Measurements from ENCODE around the gene CACNA1F. TPM values are rescaled to one million over a fixed set of nuclear protein-coding genes. Genes with fewer than 3 reads are reported as not detected.

Gene CACNA1F
- polyA plus RNA-seq, 3 donors = 0.73 TPM; not detected in 2

DNA sequence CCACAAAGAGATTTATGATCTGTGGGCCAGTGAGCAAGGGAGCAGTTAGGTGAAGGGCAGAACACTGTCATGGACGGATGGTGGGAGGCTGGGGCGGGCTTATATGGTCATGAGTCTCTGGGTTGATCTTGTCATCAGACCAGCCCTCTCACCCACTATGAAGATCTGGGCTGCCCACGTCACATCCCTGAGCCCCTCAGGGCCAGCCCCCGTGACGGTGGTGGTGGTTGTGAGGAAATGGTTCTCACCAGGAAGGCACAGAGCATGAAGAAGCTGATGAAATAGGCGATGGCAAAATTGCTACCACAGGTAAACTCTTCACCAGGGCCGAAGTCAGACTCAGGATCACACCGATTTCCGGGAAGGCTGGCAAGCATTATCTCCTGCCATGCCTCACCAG is 22.1 kb downstream of the CACNA1F start:
- H3K36me3 Mint-ChIP-seq = no peaks in the 10 kb centered on the region
- no CpG with 5 or more reads among the region's 9 CpGs for WGBS (ENCODE audit: insufficient coverage)

DNA sequence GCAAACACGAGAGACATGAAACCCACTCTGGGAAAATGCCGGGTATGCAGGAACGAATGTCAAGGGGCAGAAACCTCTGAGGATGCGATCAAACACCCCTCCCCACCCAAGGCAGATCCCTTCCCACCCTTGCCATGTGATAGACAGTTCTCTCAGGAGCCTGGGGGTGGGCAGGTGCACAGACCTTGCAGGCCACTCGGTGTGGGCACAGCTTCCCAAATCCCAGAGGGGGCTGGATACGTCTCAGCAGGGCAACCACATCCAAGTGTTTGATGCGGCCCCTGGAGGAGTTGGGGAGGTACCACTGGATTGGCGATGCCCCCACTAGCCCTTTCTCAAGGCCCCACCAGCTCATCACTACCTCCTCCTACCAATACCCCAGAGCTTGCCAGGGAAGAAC is 22.7 kb downstream of the CACNA1F start:
- H3K4me1 ChIP-seq (ENCODE audit: control insufficient read depth in 1 of 2, insufficient read depth in 2 of 2, low read length in 2 of 2) = no peaks in the 10 kb centered on the region
- Mint-ChIP-seq H3K36me3 (no peaks in the 10 kb centered on the region), H3K9me3 (peaks cover 0 to 6% (median 1%) of the 10 kb centered on the region in 7 donors), H3K4me1 (peaks cover 3% of the 10 kb centered on the region), H3K27ac (peak overlapping the region in 1 of 7 donors; percentile 34), H3K4me3 (no peak overlapping the region), H3K27me3 (ENCODE audit: low read depth in 3 of 3) (peaks cover 2 to 5% (median 4%) of the 10 kb centered on the region in 3 donors)
- no peak overlapping the region for H3K27ac ChIP-seq (ENCODE audit: low read depth in 1 of 2, low read length in 2 of 2)
- H2AFZ ChIP-seq (ENCODE audit: insufficient read depth, low read depth, low read length, poor library complexity, severe bottlenecking) = no peak overlapping the region
- no CpG with 5 or more reads among the region's 8 CpGs for WGBS (ENCODE audit: insufficient coverage)
- H3K36me3 ChIP-seq (replicated peaks in 1 of 2; ENCODE audit: control insufficient read depth in 1 of 2, insufficient read depth in 2 of 2, low read length in 2 of 2) = no peaks in the 10 kb centered on the region
- TF ChIP-seq, protein P1, sequence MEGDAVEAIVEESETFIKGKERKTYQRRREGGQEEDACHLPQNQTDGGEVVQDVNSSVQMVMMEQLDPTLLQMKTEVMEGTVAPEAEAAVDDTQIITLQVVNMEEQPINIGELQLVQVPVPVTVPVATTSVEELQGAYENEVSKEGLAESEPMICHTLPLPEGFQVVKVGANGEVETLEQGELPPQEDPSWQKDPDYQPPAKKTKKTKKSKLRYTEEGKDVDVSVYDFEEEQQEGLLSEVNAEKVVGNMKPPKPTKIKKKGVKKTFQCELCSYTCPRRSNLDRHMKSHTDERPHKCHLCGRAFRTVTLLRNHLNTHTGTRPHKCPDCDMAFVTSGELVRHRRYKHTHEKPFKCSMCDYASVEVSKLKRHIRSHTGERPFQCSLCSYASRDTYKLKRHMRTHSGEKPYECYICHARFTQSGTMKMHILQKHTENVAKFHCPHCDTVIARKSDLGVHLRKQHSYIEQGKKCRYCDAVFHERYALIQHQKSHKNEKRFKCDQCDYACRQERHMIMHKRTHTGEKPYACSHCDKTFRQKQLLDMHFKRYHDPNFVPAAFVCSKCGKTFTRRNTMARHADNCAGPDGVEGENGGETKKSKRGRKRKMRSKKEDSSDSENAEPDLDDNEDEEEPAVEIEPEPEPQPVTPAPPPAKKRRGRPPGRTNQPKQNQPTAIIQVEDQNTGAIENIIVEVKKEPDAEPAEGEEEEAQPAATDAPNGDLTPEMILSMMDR (IDR thresholded peaks at IDR 0.05) = no peak
- H3K4me3 ChIP-seq (replicated peaks in 1 of 3; ENCODE audit: low read depth in 2 of 3, low read length in 3 of 3) = no peak overlapping the region
- no peak for DNase-seq
- no peak overlapping the region for H3K9ac ChIP-seq (ENCODE audit: insufficient read depth, low read length, poor library complexity, severe bottlenecking)
- intact Hi-C loops (cut with micrococcal nuclease) = no loop called here
- no peak overlapping the region for H3K4me2 ChIP-seq (replicated peaks; ENCODE audit: extremely low read depth, low read length, poor library complexity, severe bottlenecking)
- H4K20me1 ChIP-seq (ENCODE audit: insufficient read depth, low read length) = no peaks in the 10 kb centered on the region
- H3K79me2 ChIP-seq (ENCODE audit: insufficient read depth, low read length) = no peaks in the 10 kb centered on the region
- H3K9me3 ChIP-seq (replicated peaks in 1 of 2; ENCODE audit: control insufficient read depth in 1 of 2, insufficient read depth in 1 of 2, low read length in 2 of 2) = no peaks in the 10 kb centered on the region
- H3K27me3 ChIP-seq (ENCODE audit: control insufficient read depth in 2 of 2, insufficient read depth in 2 of 2, low read length in 2 of 2) = no peaks in the 10 kb centered on the region

More for the DNA sequence above, 22.1 kb downstream of the CACNA1F start:
- no peaks in the 10 kb centered on the region for H3K4me1 ChIP-seq (ENCODE audit: control insufficient read depth in 1 of 2, insufficient read depth in 2 of 2, low read length in 2 of 2)
- H3K4me2 ChIP-seq (replicated peaks; ENCODE audit: extremely low read depth, low read length, poor library complexity, severe bottlenecking) = no peak overlapping the region
- no peaks in the 10 kb centered on the region for H3K27me3 ChIP-seq (ENCODE audit: control insufficient read depth in 2 of 2, insufficient read depth in 2 of 2, low read length in 2 of 2)
- Mint-ChIP-seq H3K4me1 (peaks cover 3% of the 10 kb centered on the region), H3K27me3 (ENCODE audit: low read depth in 3 of 3) (peaks cover 2 to 5% (median 4%) of the 10 kb centered on the region in 3 donors), H3K9me3 (peaks cover 0 to 6% (median 1%) of the 10 kb centered on the region in 7 donors), H3K4me3 (no peak overlapping the region), H3K27ac (no peak overlapping the region)
- no peaks in the 10 kb centered on the region for H3K79me2 ChIP-seq (ENCODE audit: insufficient read depth, low read length)
- DNase-seq = no peak
- H3K9ac ChIP-seq (ENCODE audit: insufficient read depth, low read length, poor library complexity, severe bottlenecking) = no peak overlapping the region
- H3K4me3 ChIP-seq (replicated peaks in 1 of 3; ENCODE audit: low read depth in 2 of 3, low read length in 3 of 3) = no peak overlapping the region
- no peaks in the 10 kb centered on the region for H3K9me3 ChIP-seq (replicated peaks in 1 of 2; ENCODE audit: control insufficient read depth in 1 of 2, insufficient read depth in 1 of 2, low read length in 2 of 2)
- intact Hi-C loops (cut with micrococcal nuclease) = no loop called here
- H4K20me1 ChIP-seq (ENCODE audit: insufficient read depth, low read length) = no peaks in the 10 kb centered on the region
- no peaks in the 10 kb centered on the region for H3K36me3 ChIP-seq (replicated peaks in 1 of 2; ENCODE audit: control insufficient read depth in 1 of 2, insufficient read depth in 2 of 2, low read length in 2 of 2)
- H3K27ac ChIP-seq (ENCODE audit: low read depth in 1 of 2, low read length in 2 of 2) = no peak overlapping the region
- TF ChIP-seq, protein P1 (IDR thresholded peaks at IDR 0.05) = no peak
- no peak overlapping the region for H2AFZ ChIP-seq (ENCODE audit: insufficient read depth, low read depth, low read length, poor library complexity, severe bottlenecking)
